ENCODE measurements around the gene MMP14. TPM values are rescaled to one million over a fixed set of nuclear protein-coding genes. Genes with fewer than 3 reads are reported as not detected.

The MMP14 gene
- total RNA-seq, 2 experiments from 2014 or later = 2.8 to 9.0 TPM

GRCh38 chr14:22844221-22845102 is 8.1 kb downstream of the MMP14 start:
- peaks cover 6% of the 10 kb centered on the region for H3K4me1 ChIP-seq (ENCODE audit: insufficient read depth, low read length, poor library complexity, severe bottlenecking)
- no peak for DNase-seq (ENCODE audit: low spot score)
- H3K79me2 ChIP-seq (ENCODE audit: insufficient read depth, low read depth, low read length) = no peaks in the 10 kb centered on the region
- H3K4me2 ChIP-seq (ENCODE audit: low read length) = no peak overlapping the region
- CTCF ChIA-PET (ENCODE audit: unreplicated experiment) = interaction anchor here (0.8 kb wide), 1 partner anchor 10 kb away, joined by 4 read pairs; no protein-coding TSS in a partner anchor
- no peaks in the 10 kb centered on the region for H4K20me1 ChIP-seq (ENCODE audit: insufficient read depth, low read length)
- H3K4me3 ChIP-seq (ENCODE audit: low read depth, low read length, poor library complexity, severe bottlenecking) = no peak overlapping the region
- POLR2A ChIA-PET = interaction anchor here (0.6 kb wide), 1 partner anchor 17 kb away, joined by 3 read pairs; no protein-coding TSS in a partner anchor
- H3K9me2 ChIP-seq (ENCODE audit: insufficient read depth, low read length) = no peaks in the 10 kb centered on the region
- BruUV-seq (replicated peaks) = no TSS peak
- TF ChIP-seq CTCF (conservative IDR thresholded peaks at IDR 0.05; ENCODE audit: low read length) (no peak), EZH2phosphoT487 (IDR thresholded peaks at IDR 0.05; ENCODE audit: borderline replicate concordance, low read depth, low read length) (no peak)
- intact Hi-C loops (cut with micrococcal nuclease; ENCODE audit: unreplicated experiment) = no loop called here
- no peaks in the 10 kb centered on the region for H3K9me3 ChIP-seq (ENCODE audit: low read length)
- H2AFZ ChIP-seq (ENCODE audit: low read length) = no peak overlapping the region
- H3K36me3 ChIP-seq (ENCODE audit: insufficient read depth, low read length) = no peaks in the 10 kb centered on the region
- H3K27ac ChIP-seq (ENCODE audit: low read depth, low read length, poor library complexity, severe bottlenecking) = no peak overlapping the region

- Histone ChIP-seq H3K9me2 (ENCODE audit: insufficient read depth, low read length) (no peaks in the 10 kb centered on the region), H3K4me3 (ENCODE audit: low read depth, low read length, poor library complexity, severe bottlenecking) (no peak overlapping the region), H3K4me2 (ENCODE audit: low read length) (no peak overlapping the region), H3K9me3 (ENCODE audit: low read length) (no peaks in the 10 kb centered on the region), H3K79me2 (ENCODE audit: insufficient read depth, low read depth, low read length) (no peaks in the 10 kb centered on the region), H3K36me3 (ENCODE audit: insufficient read depth, low read length) (no peaks in the 10 kb centered on the region), H3K4me1 (ENCODE audit: insufficient read depth, low read length, poor library complexity, severe bottlenecking) (peaks cover 6% of the 10 kb centered on the region), H3K27ac (ENCODE audit: low read depth, low read length, poor library complexity, severe bottlenecking) (no peak overlapping the region), H4K20me1 (ENCODE audit: insufficient read depth, low read length) (no peaks in the 10 kb centered on the region), H2AFZ (ENCODE audit: low read length) (no peak overlapping the region)
- no peak for DNase-seq (ENCODE audit: low spot score)
- ChIA-PET CTCF (ENCODE audit: unreplicated experiment) (interaction anchor here (0.6 to 0.8 kb wide), 2 partner anchors 9 to 15 kb away, joined by 4 read pairs; partner anchors contain the start of gene MRPL52), POLR2A (no interaction called here)
- intact Hi-C loops (cut with micrococcal nuclease; ENCODE audit: unreplicated experiment) = no loop called here
- TF ChIP-seq EZH2phosphoT487 (IDR thresholded peaks at IDR 0.05; ENCODE audit: borderline replicate concordance, low read depth, low read length) (no peak), CTCF (conservative IDR thresholded peaks at IDR 0.05; ENCODE audit: low read length) (no peak)
- BruUV-seq (replicated peaks) = no TSS peak
Observed at GRCh38 chr14:22845103-22845394, 8.7 kb downstream of the MMP14 start.
